ENCODE data around the gene PPP1R9B.

PPP1R9B gene

DNA sequence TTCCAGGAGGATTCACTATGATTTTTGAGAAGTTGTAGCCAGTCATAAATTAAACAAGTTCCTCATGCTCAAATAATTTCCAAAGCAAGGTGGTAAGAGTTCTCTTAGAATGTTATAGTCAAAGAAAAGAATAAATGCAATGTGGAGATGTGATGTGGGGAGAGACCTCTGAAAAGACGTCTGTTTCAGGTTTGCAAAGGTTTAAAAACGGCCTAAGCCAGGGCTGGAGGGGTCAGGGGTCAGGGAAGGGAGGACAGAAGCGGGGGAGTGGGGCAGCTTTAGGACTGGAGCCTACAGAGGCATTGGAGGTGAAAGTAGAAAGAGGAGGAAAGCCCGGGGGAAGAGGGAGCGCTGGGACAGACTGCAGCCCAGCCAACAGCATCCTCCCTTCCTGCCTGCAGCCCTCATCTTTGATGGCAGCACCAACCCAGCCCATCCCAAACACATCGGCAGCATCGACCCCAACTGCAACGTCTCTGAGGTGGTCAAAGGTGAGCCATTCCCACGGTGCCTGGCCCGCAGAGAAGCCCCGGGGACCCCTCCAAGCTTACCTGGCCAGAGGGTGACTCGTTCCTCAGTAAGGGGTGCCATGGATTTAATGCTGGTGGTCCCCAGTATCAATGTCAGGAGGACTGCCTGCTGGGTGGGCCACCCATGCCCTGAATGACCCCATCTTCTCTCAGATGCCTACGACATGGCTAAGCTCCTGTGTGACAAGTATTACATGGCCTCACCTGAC lies 43.9 kb downstream of the PPP1R9B start:
- DNase-seq (ENCODE audit: low read depth): no peak

DNA sequence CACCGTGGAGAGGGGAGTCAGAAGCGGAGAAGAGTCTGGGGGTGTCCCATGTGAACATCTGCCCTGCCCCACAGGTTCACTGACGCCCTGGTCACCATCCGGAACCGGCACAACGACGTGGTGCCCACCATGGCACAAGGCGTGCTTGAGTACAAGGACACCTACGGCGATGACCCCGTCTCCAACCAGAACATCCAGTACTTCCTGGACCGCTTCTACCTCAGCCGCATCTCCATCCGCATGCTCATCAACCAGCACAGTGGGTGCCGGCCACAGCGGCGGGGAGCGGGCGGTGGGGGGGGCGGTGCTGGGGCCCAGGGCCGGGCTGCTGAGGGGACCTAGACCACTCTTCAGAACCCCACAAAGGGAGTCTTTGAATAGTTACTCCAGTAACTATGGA lies 44.7 kb downstream of the PPP1R9B start:
- DNase-seq (ENCODE audit: low read depth): no peak

DNA sequence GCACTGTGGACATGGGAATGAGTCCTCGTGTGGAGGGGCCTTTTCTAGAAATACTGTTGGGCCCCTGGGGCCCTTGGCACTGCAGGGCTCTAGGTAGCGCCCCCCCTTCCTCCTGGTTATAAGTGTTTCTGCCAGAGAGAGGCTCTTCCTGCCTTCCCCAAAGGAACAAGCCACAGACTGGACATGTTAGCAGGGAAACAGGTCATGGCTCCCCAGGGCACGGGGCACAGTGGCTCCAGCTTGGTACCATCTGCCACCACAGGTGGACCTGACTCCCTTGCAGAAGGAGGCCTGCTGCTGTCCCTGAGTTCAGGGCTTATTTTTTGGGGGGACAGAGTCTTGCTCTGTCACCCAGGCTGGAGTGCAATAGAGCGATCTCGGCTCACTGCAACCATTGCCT lies 46.5 kb downstream of the PPP1R9B start:
- DNase-seq (ENCODE audit: low read depth): no peak

DNA sequence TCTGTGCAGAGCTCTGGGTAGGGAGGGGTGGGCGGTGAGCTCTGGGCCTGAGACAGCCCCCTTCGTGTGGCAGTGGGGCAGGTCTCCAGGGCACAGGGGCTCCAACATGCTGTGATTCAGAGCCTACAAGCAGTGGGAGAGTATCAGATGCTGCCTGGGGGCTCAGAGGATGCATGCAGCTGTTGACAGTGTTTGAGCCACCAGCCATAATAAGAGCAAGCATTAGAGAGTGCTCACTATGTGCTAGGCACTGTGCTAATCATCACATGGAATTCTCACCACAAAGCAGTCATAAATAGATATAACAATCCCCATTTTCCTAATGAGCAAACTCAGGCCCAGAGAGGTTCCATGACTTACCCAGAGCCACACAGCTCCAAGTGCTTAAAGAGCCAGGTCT lies 47.2 kb downstream of the PPP1R9B start:
- DNase-seq (ENCODE audit: low read depth): no peak

DNA sequence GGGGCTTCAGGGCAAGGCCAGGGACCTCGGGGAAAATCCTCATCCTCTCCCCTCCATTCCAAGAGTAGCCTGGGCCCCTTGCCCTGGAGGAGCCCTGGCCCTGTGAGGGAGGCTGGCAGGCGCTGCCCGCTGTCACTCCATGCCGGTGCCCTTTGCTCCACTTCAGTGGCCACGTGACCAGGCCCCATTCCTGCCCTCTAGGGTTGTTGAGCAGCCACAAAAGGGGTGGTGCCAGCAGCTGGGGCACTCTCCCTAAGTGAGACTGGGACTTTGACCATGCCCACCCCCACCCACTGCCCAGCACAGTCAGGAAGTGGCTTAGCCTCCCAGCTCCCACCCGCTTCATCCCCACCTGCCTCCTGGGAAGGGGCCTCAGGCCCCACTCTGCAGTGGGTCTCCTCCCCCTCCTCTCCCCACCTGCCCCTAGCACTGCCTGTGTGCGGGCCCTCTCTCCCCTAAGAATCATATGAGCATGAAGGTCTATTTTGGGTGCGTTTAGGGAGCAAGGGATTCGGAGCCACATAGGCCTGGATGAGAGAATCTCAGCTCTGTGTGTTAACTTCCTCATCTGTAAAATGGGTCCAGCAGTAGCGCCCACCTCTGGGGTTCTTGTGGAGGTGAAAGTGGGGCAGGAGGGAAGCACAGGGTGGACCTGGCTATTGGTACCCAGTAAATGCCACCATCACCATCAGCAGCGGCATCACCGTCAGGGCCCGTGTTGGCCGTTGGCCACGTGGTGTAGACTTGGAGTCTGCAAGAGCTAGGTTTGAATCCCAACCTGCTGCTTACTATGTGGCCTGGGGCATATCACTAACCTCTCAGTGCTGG lies 48.1 kb downstream of the PPP1R9B start:
- no peak for DNase-seq (ENCODE audit: low read depth)

DNA sequence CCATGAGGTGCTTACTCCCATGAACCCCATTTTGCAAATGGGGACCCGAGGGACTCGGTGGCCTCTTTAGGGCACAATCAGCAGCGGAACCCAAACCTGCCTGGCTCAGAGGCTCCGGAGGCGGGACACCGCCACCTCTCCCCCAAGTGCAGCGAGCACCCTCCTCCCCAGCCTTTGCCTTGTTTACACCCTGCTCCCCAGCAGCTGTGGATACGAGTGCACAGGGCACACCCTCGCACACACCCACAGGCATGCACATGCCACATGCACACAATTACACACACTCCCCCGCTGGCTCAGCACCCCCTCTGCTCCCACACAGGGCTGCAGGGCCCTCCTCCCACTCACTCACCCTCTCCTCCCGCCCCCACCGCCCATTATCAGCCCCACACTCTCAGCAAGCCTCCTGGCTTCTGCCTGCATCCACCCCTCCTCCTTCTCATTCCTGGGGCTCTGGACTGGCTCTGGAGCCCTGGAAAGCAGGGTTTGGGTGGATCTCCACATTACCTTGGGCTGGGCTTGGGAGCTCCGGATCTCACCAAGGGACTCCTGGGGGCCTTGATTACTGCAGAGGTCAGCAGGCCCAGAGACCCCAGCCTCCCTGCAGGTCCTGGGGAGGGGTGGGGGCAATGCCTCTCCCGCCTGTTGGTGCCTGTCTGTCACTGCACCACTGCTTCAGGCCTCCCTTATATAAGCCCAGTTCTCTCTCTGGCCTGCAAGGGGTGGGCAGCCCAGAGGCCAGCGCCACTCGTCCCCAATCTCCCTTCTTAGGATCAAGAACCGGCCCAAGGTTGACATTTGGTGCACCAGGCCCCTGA lies 48.9 kb downstream of the PPP1R9B start:
- DNase-seq (ENCODE audit: low read depth): peak; percentile 21

DNA sequence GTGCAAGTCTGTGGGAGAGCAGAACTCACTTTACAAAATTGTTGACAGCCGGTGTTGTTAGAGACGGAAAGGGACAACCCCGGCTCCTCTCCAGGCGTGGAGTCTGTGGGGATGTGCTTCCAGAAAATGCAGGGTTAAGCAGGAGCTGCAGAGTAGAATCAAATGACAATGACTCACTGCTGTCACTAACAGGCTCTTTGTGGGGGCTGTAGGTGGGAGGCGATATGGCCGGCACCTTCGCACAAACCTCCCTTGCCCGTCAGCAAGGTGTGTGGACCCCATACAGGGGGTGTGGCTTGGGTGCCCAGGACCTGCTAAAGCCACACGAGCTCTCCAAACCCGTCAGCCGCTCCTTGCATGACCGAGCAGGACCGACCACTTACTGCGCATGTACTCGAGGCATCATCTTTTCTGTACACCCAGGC lies 49.5 kb downstream of the PPP1R9B start:
- DNase-seq (ENCODE audit: low read depth): no peak

DNA sequence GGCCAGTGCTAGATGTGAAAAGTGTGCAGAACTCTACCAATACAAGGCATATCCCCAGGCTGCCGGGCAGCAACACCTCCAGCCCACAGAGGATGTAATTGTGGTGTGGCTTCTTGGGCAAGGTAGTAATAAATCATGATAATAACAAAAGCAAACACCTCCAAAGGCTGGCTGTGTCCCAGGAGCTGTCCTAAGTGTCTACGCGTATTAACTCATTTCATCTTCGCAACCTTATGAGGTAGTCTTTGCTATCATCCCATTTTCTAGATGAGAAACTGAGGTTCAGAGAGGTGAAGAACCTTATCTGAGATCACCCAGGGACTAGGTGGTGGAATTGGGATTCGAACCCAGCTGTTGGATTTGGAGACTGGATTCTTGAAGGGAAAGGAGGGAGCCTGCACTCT lies 50.0 kb downstream of the PPP1R9B start:
- no peak for DNase-seq (ENCODE audit: low read depth)

DNA sequence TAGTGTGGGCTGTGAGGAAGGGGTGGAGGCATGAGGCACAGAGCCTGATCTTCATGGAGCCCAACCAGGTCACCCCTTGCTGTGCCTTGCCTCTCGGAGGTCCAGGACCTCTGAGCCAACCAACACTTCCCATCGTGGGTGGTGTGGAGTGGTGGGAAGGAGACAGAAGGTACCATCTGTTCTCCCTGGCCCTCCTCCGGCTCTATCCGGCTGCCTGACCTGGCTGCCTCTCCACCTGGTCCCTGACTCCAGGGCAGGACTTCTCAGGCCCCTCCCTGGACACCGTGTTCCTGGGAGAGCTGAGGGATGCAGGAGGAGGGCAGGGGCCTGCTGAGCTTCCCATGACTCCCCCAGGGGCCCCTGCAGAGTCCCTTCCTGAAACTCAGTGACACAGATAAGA lies 51.5 kb downstream of the PPP1R9B start:
- no peak for DNase-seq (ENCODE audit: low read depth)

DNA sequence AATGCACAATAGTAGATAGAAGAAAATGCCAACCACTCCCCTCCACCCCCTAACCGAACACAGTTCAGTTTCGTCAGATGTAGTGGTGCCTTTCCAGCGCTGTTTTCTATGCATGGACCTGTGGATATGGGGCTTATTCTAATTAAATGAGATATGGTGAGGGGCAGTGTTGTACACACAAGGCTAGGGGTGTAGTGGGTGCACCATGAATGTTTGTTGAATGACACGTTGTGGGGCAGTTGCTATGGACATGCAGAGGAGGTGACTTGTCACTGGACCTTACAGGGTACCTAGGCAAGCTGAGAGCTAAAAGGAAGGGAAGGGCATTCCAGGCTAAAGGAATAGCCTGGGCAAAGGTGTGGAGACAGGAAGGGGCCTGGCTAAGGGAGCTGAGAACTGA lies 51.9 kb downstream of the PPP1R9B start:
- DNase-seq (ENCODE audit: low read depth): no peak

DNA sequence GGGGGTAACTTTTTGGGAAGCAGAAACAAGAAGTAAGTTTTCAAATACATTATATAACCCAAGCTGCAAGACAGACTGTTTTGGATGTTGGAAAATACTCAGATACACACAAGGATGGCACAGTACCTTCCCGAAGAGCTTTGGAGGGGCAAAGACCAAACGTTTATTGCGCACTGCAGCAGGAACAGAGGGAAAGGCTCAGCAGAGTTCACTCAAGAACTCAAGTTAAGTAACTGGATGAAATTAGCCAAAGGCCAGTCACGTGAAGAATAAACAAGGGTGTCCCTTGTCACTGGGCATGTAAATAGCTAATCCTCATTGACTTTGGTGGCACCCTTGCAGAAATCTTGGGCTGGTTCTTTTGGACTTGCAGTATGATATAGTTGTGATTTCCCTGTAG lies 52.6 kb downstream of the PPP1R9B start:
- no peak for DNase-seq (ENCODE audit: low read depth)

DNA sequence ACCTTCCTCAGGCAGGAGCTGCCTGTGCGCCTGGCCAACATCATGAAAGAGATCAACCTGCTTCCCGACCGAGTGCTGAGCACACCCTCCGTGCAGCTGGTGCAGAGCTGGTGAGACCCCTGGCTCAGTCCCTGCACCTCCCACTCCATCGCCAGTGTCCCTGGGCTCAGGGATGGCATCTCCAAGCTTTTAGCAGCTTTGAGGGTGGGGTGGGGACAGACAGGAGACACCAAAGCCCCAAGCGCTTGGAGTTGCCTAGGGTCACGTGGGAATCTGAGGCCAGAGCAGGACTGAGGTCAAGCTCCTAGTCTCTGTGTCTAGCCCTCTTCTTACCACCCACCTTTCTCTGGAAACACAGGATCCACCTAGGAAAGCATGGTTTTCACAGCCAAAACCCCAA lies 53.0 kb downstream of the PPP1R9B start:
- no peak for DNase-seq (ENCODE audit: low read depth)

DNA sequence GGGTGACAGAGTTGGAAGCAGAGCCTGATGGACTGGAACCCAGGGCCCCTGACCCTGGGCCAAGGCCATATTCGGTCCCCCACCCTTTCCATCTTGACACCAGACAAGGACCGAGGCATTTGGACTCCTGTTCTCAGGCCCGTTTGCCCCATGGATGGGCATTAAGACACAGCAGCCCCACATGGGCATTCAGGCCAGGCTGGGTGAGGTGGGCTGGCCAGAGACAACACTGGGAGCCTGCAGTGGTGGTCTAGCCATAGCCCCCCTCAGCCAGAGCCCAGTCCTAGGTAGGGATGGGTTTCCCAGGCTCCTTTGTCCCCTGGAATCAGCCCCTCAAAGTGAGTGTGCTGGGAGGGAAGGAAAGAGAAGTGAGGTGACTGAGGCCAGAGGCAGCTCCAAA lies 53.7 kb downstream of the PPP1R9B start:
- no peak for DNase-seq (ENCODE audit: low read depth)

DNA sequence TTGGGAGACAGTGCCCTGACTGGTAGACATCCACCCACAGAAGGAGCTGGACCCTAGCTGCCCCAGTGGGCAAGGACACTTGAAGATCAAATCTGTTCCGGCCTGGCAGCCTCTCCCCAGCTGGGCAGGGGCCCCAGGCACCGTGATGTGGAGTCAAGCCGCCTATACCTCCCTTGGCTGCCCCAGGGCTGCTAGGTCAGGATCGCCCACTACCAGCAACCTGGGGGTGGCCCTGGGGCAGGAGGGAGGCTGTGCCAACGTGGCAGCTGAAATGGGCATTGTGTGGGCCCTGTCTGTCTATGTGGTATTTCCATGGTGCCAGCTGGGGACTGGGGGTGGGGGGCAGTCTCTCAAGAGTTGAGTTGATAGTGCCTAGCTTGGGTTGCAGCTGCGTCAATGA lies 54.4 kb downstream of the PPP1R9B start:
- DNase-seq (ENCODE audit: low read depth): no peak

DNA sequence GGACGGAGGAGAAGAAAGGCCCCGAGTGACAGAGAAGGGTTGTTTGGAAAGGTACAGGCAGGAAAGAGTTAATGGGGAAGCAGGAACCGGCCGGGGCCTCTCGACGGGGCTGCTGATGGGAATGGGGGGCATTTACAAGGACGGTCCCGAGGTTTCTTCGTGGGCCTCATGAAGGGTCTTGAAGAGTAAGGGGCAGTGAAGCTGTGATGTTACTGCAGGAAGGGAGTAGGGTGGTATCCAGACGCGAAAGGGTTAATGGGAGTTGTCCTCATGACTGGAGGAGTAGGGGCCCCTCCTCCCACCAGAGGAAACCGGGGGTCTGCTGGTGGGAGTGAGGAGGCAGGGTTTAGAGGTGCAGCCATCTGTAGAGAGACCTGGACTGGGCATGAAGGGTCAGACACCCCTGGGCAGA lies 54.8 kb downstream of the PPP1R9B start:
- no peak for DNase-seq (ENCODE audit: low read depth)

DNA sequence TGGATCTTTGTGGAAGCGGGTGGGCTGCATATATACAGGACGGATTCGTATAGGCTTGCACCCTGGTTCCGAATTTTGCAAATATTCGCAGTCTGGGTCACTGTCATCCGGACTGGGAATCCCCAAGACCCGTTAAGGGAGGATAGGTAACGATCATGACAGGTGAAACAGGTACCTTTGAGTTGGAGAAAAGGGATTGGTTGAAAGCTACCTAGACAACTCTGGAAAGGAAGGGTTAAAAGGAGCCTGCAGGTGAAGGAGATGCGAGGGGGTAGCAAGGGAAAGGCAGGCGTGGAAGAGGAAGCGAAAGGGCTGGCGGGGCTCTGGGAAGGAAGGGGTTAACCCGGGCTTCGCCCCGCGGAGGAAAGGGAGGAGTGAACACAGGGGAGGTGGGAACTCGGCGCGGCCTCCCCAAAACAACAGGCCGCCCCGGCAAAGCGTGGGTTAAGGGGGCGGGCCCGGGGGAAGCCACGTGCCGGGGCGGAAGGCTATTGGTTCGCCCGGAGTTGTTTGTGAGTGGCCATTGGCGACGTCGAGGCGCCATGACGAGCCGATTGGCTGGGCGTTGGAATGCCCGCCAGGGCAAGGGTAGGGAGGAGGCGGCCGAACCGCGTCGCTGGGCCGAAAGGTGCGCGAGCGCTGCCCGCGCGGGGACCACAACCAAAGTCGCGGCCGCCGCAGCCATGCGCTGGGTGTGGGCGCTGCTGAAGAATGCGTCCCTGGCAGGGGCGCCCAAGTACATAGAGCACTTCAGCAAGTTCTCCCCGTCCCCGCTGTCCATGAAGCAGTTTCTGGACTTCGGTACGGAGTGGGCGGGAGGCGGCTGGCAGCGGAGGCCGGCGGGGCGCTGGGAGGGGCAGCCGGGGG lies 55.5 kb downstream of the PPP1R9B start, which contains the start of gene PDK2:
Gene PDK2, plus strand, starts transcription at position 599 of the 867 bp plus-strand sequence. Its CDS starts 85 bp downstream, at position 684.
- peak; percentile 87 for DNase-seq (ENCODE audit: low read depth)

DNA sequence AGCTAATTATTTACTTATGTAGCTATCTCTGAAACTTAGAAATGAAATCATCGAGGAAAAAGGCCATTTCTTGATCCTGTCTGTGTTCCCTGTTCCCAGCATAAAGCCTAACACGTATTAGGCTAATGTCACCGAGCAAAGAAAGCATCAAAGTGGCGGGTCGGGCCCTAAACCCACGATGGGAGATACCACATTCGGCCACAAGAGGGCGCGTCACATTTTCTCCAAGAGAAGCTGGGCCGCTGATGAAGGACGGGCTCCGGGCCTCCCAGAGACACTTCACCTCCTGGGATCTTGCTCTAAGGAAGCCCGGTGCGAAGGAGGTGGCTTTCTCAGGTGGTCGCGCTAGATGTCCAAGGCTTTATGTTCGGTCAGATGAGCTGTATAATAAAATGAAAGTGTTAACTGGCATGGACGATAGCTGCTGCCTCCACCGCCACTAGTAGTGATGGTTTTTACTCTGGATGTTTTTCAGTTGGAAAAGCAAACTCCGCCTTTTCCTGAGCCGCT lies 56.2 kb downstream of the PPP1R9B start:
- DNase-seq (ENCODE audit: low read depth): peak; percentile 67

DNA sequence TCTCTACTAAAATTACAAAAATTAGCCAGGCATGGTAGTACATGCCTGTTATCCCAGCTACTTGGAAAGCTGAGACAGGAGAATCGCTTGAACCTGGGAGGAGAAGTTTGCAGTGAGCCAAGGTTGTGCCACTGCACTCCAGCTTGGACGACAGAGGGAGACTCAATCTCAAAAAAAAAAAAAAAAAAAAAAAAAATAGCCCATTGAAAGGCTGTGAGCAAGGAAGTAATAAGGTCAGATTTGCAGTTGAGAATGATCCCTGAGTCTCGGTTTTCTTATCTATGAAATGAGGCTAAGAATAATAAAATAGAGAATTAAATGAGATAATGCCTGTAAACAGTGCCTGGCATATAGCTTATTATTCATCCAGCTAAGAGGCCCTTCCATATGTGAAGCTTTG lies 56.7 kb downstream of the PPP1R9B start:
- DNase-seq (ENCODE audit: low read depth): no peak

DNA sequence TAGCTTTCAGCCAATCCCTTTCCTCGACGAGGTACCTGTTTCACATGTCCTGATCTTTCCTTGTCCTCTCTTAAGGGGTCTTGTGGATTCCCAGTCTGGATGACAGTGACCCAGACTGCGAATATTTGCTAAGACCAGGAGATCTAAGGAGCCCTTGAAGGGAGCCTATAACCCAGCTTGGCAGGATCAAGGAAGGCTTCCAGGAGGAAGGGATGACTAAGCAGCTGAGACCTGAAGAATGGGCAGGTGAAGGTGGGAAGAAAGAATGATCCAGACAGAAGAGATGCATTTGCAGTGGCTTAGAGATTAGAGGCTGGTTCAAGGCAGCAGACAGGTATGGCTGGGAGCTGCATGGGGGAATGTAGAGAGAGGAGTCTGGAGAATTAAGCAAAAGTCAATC lies 57.2 kb downstream of the PPP1R9B start:
- no peak for DNase-seq (ENCODE audit: low read depth)

DNA sequence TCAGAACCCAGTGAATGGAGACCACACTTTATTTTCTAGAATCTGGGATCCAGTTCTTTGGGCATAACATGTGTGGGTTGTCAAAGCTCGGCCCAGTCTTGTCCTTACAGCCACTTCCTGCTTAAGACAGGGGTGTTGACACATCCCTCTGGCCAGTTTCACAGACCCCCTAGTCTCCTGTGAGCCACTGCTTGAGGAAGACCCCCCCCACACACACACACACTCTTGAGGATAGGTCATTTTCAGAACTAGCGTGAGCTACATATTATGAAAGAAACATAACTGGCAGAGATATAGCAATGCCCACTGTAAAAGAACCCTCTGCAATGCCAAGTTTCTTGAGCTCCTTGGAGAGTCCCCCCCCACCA lies 58.6 kb downstream of the PPP1R9B start:
- no peak for DNase-seq (ENCODE audit: low read depth)

Data from fibroblast of the conjunctiva (primary cell).